Large intestine (tissue), 3 donors: ENCODE measurements around the gene LCN6. TPM values are rescaled to one million over a fixed set of nuclear protein-coding genes. Genes with fewer than 3 reads are reported as not detected.
"Not testable (repeated sequence)": the region's sequence is repeated elsewhere in the genome, so short reads cannot be mapped to it uniquely, and the experiment has no call there.

ENCODE experiments used
- DNase-seq, 2 donors: peaks; one replicate each; pipeline versions ENCODE4 v3.0.0 to v3.0.0-alpha.2; 2013
- H3K27ac ChIP-seq: one replicate; pipeline ENCODE4 v1.5.1; 2013; ENCODE audit warnings: low read length
- H3K27me3 ChIP-seq: 2 replicates; pipeline ENCODE4 v1.6.1; 2013; ENCODE audit warnings: low read length; ENCODE audit not compliant: control insufficient read depth, insufficient read depth
- H3K36me3 ChIP-seq: 2 replicates; pipeline ENCODE4 v1.6.1; 2013; ENCODE audit warnings: low read length; ENCODE audit not compliant: control insufficient read depth, insufficient read depth
- H3K4me1 ChIP-seq: one replicate; pipeline ENCODE4 v1.6.1; 2013; ENCODE audit warnings: low read length; ENCODE audit not compliant: control insufficient read depth, insufficient read depth
- H3K4me3 ChIP-seq: one replicate; pipeline ENCODE4 v1.5.1; 2013; ENCODE audit warnings: low read length
- H3K9me3 ChIP-seq: one replicate; pipeline ENCODE4 v1.6.1; 2013; ENCODE audit warnings: mild to moderate bottlenecking, low read depth, low read length, moderate library complexity; ENCODE audit not compliant: control insufficient read depth
- WGBS: methylation state at CpG from one replicate; pipeline ENCODE4 v1.1.5; 2013; ENCODE audit warnings: low lambda C conversion rate; ENCODE audit not compliant: insufficient coverage; 5-methylcytosine and 5-hydroxymethylcytosine counted together
- polyA plus RNA-seq: library from polyadenylated mRNA; unstranded; fragments of 120-200 nt; gene quantifications from one replicate; pipeline ENCODE4 v1.2.1, GENCODE V29; 2013

LCN6 gene
- polyA plus RNA-seq, 1 donor, result 2.8 TPM

GRCh38 chr9:136759436-136760325 lies 11.4 kb upstream of the LCN6 start:
- WGBS, result no CpG with 5 or more reads among the region's 27 CpGs
- DNase-seq, result no peak
- H3K27ac ChIP-seq, result no peak overlapping the region
- no peaks in the 10 kb centered on the region for H3K36me3 ChIP-seq
- no peaks in the 10 kb centered on the region for H3K27me3 ChIP-seq
- H3K9me3 ChIP-seq, result peaks cover 12% of the 10 kb centered on the region
- H3K4me3 ChIP-seq, result no peak overlapping the region
- H3K4me1 ChIP-seq, result peaks cover 7% of the 10 kb centered on the region

GRCh38 chr9:136759001-136759400 lies 10.7 kb upstream of the LCN6 start:
- Histone ChIP-seq H3K27me3 (no peaks in the 10 kb centered on the region), H3K4me1 (no peaks in the 10 kb centered on the region), H3K4me3 (no peak overlapping the region), H3K36me3 (no peaks in the 10 kb centered on the region), H3K9me3 (peaks cover 12% of the 10 kb centered on the region), H3K27ac (no peak overlapping the region)
- DNase-seq, result no peak
- no CpG with 5 or more reads among the region's 9 CpGs for WGBS

- Histone ChIP-seq H3K9me3 (peaks cover 18% of the 10 kb centered on the region), H3K27me3 (peaks cover 6% of the 10 kb centered on the region), H3K36me3 (no peaks in the 10 kb centered on the region), H3K27ac (no peak overlapping the region), H3K4me3 (no peak overlapping the region), H3K4me1 (no peaks in the 10 kb centered on the region)
- no peak for DNase-seq
- no CpG with 5 or more reads among the region's 20 CpGs for WGBS
Observed at GRCh38 chr9:136757751-136758140, 9.4 kb upstream of the LCN6 start.

- Histone ChIP-seq H3K9me3 (peaks cover 18% of the 10 kb centered on the region), H3K27ac (no peak overlapping the region), H3K4me3 (no peak overlapping the region), H3K4me1 (no peaks in the 10 kb centered on the region), H3K36me3 (no peaks in the 10 kb centered on the region), H3K27me3 (peaks cover 6% of the 10 kb centered on the region)
- no peak for DNase-seq
- no CpG with 5 or more reads among the region's 20 CpGs for WGBS
Observed at GRCh38 chr9:136757328-136757727, 9.0 kb upstream of the LCN6 start.

GRCh38 chr9:136756836-136757235 lies 8.5 kb upstream of the LCN6 start:
- H3K4me3 ChIP-seq, result no peak overlapping the region
- no peak for DNase-seq
- H3K9me3 ChIP-seq, result peaks cover 21% of the 10 kb centered on the region
- peaks cover 6% of the 10 kb centered on the region for H3K27me3 ChIP-seq
- no peak overlapping the region for H3K27ac ChIP-seq
- no CpG with 5 or more reads among the region's 18 CpGs for WGBS
- H3K4me1 ChIP-seq, result no peaks in the 10 kb centered on the region
- H3K36me3 ChIP-seq, result no peaks in the 10 kb centered on the region

- Histone ChIP-seq H3K27ac (no peak overlapping the region), H3K9me3 (peaks cover 22% of the 10 kb centered on the region), H3K36me3 (no peaks in the 10 kb centered on the region), H3K4me1 (no peaks in the 10 kb centered on the region), H3K4me3 (no peak overlapping the region), H3K27me3 (peaks cover 6% of the 10 kb centered on the region)
- DNase-seq, result no peak
- no CpG with 5 or more reads among the region's 4 CpGs for WGBS
Observed at GRCh38 chr9:136756134-136756438, 7.8 kb upstream of the LCN6 start.

GRCh38 chr9:136755302-136756133 lies 7.2 kb upstream of the LCN6 start:
- H3K36me3 ChIP-seq, H3K27ac ChIP-seq, H3K4me1 ChIP-seq, H3K27me3 ChIP-seq, H3K4me3 ChIP-seq, DNase-seq: not testable (repeated sequence)
- WGBS, result 92% methylated on average over 2 of the region's 22 CpGs
- peaks cover 21% of the 10 kb centered on the region for H3K9me3 ChIP-seq

GRCh38 chr9:136754626-136755301 lies 6.4 kb upstream of the LCN6 start:
- Histone ChIP-seq H3K27me3 (peaks cover 6% of the 10 kb centered on the region), H3K4me1 (no peaks in the 10 kb centered on the region), H3K4me3 (no peak overlapping the region), H3K36me3 (no peaks in the 10 kb centered on the region), H3K27ac (no peak overlapping the region), H3K9me3 (peaks cover 20% of the 10 kb centered on the region)
- DNase-seq, result no peak
- WGBS, result no CpG with 5 or more reads among the region's 24 CpGs

GRCh38 chr9:136754059-136754572 lies 5.8 kb upstream of the LCN6 start:
- H3K9me3 ChIP-seq, result peaks cover 20% of the 10 kb centered on the region
- H3K4me3 ChIP-seq, result no peak overlapping the region
- peaks cover 6% of the 10 kb centered on the region for H3K27me3 ChIP-seq
- DNase-seq, result no peak
- no peak overlapping the region for H3K27ac ChIP-seq
- WGBS, result no CpG with 5 or more reads among the region's 17 CpGs
- no peaks in the 10 kb centered on the region for H3K36me3 ChIP-seq
- no peaks in the 10 kb centered on the region for H3K4me1 ChIP-seq

GRCh38 chr9:136753371-136754058 lies 5.2 kb upstream of the LCN6 start:
- Histone ChIP-seq H3K4me3 (no peak overlapping the region), H3K27ac (no peak overlapping the region), H3K27me3 (peaks cover 6% of the 10 kb centered on the region), H3K36me3 (no peaks in the 10 kb centered on the region), H3K9me3 (peaks cover 20% of the 10 kb centered on the region), H3K4me1 (no peaks in the 10 kb centered on the region)
- no CpG with 5 or more reads among the region's 31 CpGs for WGBS
- no peak for DNase-seq
